ENCODE results near the gene CHST11.

Gene CHST11

GRCh38 chr12:104703372-104703771 lies 246.6 kb downstream of the CHST11 start:
- H3K9me3 ChIP-seq (ENCODE audit: control insufficient read depth, insufficient read depth, low read length): no peaks in the 10 kb centered on the region
- H3K27me3 ChIP-seq (ENCODE audit: control insufficient read depth, low read length): no peaks in the 10 kb centered on the region
- H3K36me3 ChIP-seq (ENCODE audit: control insufficient read depth, low read length): no peaks in the 10 kb centered on the region
- no peaks in the 10 kb centered on the region for H3F3A ChIP-seq (ENCODE audit: control insufficient read depth, insufficient read depth)
- H3K79me2 ChIP-seq (ENCODE audit: control insufficient read depth, low read length): no peaks in the 10 kb centered on the region
- TF ChIP-seq EZH2phosphoT487 (IDR thresholded peaks at IDR 0.05; ENCODE audit: borderline replicate concordance, low read length) (no peak), CTCF (IDR thresholded peaks at IDR 0.05; ENCODE audit: low read depth, low read length, poor library complexity, severe bottlenecking) (no peak)
- peaks cover 8% of the 10 kb centered on the region for H3K4me1 ChIP-seq (ENCODE audit: control insufficient read depth, low read length)
- peaks cover 2% of the 10 kb centered on the region; the same call in 1 of the 2 replicates for H4K20me1 ChIP-seq (ENCODE audit: control insufficient read depth, insufficient read depth, low read depth, low read length)
- no peak overlapping the region for H3K4me2 ChIP-seq (ENCODE audit: low read length)
- H3K9me2 ChIP-seq (replicated peaks; ENCODE audit: control insufficient read depth, low read length): no peaks in the 10 kb centered on the region
- H3K27ac ChIP-seq (ENCODE audit: low read depth, low read length): no peak overlapping the region
- no peak overlapping the region for H3K4me3 ChIP-seq (ENCODE audit: low read length)

- H3K9me2 ChIP-seq (replicated peaks; ENCODE audit: control insufficient read depth, low read length): no peaks in the 10 kb centered on the region
- H4K20me1 ChIP-seq (ENCODE audit: control insufficient read depth, insufficient read depth, low read depth, low read length): peaks cover 2% of the 10 kb centered on the region; the same call in 1 of the 2 replicates
- H3K27ac ChIP-seq (ENCODE audit: low read depth, low read length): no peak overlapping the region
- H3K4me3 ChIP-seq (ENCODE audit: low read length): no peak overlapping the region
- H3K9me3 ChIP-seq (ENCODE audit: control insufficient read depth, insufficient read depth, low read length): no peaks in the 10 kb centered on the region
- H3K27me3 ChIP-seq (ENCODE audit: control insufficient read depth, low read length): no peaks in the 10 kb centered on the region
- peaks cover 7% of the 10 kb centered on the region for H3K4me1 ChIP-seq (ENCODE audit: control insufficient read depth, low read length)
- H3K36me3 ChIP-seq (ENCODE audit: control insufficient read depth, low read length): no peaks in the 10 kb centered on the region
- no peak overlapping the region for H3K4me2 ChIP-seq (ENCODE audit: low read length)
- H3F3A ChIP-seq (ENCODE audit: control insufficient read depth, insufficient read depth): no peaks in the 10 kb centered on the region
- no peak for TF ChIP-seq EZH2phosphoT487 (IDR thresholded peaks at IDR 0.05; ENCODE audit: borderline replicate concordance, low read length)
- TF ChIP-seq CTCF (IDR thresholded peaks at IDR 0.05; ENCODE audit: low read depth, low read length, poor library complexity, severe bottlenecking): no peak
- no peaks in the 10 kb centered on the region for H3K79me2 ChIP-seq (ENCODE audit: control insufficient read depth, low read length)
These were observed 247.6 kb downstream of the CHST11 start for GRCh38 chr12:104704224-104704779.

- no peak for TF ChIP-seq EZH2phosphoT487 (IDR thresholded peaks at IDR 0.05; ENCODE audit: borderline replicate concordance, low read length)
- TF ChIP-seq CTCF (IDR thresholded peaks at IDR 0.05; ENCODE audit: low read depth, low read length, poor library complexity, severe bottlenecking): no peak
- Histone ChIP-seq H3K9me3 (ENCODE audit: control insufficient read depth, insufficient read depth, low read length) (no peaks in the 10 kb centered on the region), H3K4me3 (ENCODE audit: low read length) (no peak overlapping the region), H3K9me2 (replicated peaks; ENCODE audit: control insufficient read depth, low read length) (no peaks in the 10 kb centered on the region), H3K27me3 (ENCODE audit: control insufficient read depth, low read length) (no peaks in the 10 kb centered on the region), H3K4me2 (ENCODE audit: low read length) (no peak overlapping the region), H3K79me2 (ENCODE audit: control insufficient read depth, low read length) (no peaks in the 10 kb centered on the region), H4K20me1 (ENCODE audit: control insufficient read depth, insufficient read depth, low read depth, low read length) (peaks cover 2% of the 10 kb centered on the region; the same call in 1 of the 2 replicates), H3K4me1 (ENCODE audit: control insufficient read depth, low read length) (no peaks in the 10 kb centered on the region), H3K36me3 (ENCODE audit: control insufficient read depth, low read length) (no peaks in the 10 kb centered on the region), H3K27ac (ENCODE audit: low read depth, low read length) (no peak overlapping the region), H3F3A (ENCODE audit: control insufficient read depth, insufficient read depth) (no peaks in the 10 kb centered on the region)
These were observed 250.4 kb downstream of the CHST11 start for GRCh38 chr12:104707194-104707593.

All from DOHH2 (cell line).